GM18909 (cell line): Measurements from ENCODE around the gene CD79B.
"Not testable (repeated sequence)": the region's sequence is repeated elsewhere in the genome, so short reads cannot be mapped to it uniquely, and the experiment has no call there.

Experiments used
- ATAC-seq: cut with Tn5 transposase; IDR thresholded peaks from one replicate; pipeline ENCODE4 v1.9.1; 2021; ENCODE audit warnings: mild to moderate bottlenecking; ENCODE audit not compliant: unreplicated experiment, poor library complexity

The CD79B gene

GRCh38 chr17:63916566-63917185 is 15.5 kb downstream of the CD79B start:
- no peak for ATAC-seq

- ATAC-seq, result not testable (repeated sequence)
Observed at GRCh38 chr17:63915753-63916152, 16.4 kb downstream of the CD79B start.

GRCh38 chr17:63914471-63914870 is 17.7 kb downstream of the CD79B start:
- no peak for ATAC-seq

GRCh38 chr17:63911657-63912100 is 20.5 kb downstream of the CD79B start:
- ATAC-seq, result no peak

GRCh38 chr17:63911041-63911635 is 21.0 kb downstream of the CD79B start, which contains the start of gene CSHL1:
TSS of gene CSHL1 (minus strand) at chr17:63911258. CDS start at chr17:63911196, 62 bp downstream.
- no peak for ATAC-seq

- no peak for ATAC-seq
Observed at GRCh38 chr17:63910096-63910495, 22.0 kb downstream of the CD79B start.

GRCh38 chr17:63909586-63909985 is 22.5 kb downstream of the CD79B start:
- not testable (repeated sequence) for ATAC-seq

- ATAC-seq, result not testable (repeated sequence)
Observed at GRCh38 chr17:63907161-63907778, 24.9 kb downstream of the CD79B start.

GRCh38 chr17:63904796-63905195 is 27.3 kb downstream of the CD79B start:
- not testable (repeated sequence) for ATAC-seq

GRCh38 chr17:63903787-63904201 is 28.3 kb downstream of the CD79B start:
- ATAC-seq, result not testable (repeated sequence)

- ATAC-seq, result not testable (repeated sequence)
Observed at GRCh38 chr17:63901971-63902370, 30.2 kb downstream of the CD79B start.

- not testable (repeated sequence) for ATAC-seq
Observed at GRCh38 chr17:63898899-63899798, 33.0 kb downstream of the CD79B start.

- ATAC-seq, result not testable (repeated sequence)
Observed at GRCh38 chr17:63896524-63897354, 35.4 kb downstream of the CD79B start, which contains the start of gene CSH1. TSS of gene CSH1 (minus strand) at chr17:63896574. CDS start at chr17:63896511, 63 bp downstream.

- ATAC-seq, result not testable (repeated sequence)
Observed at GRCh38 chr17:63894821-63895220, 37.3 kb downstream of the CD79B start.

- ATAC-seq, result not testable (repeated sequence)
Observed at GRCh38 chr17:63894021-63894420, 38.1 kb downstream of the CD79B start.

- ATAC-seq, result not testable (repeated sequence)
Observed at GRCh38 chr17:63892316-63893037, 39.7 kb downstream of the CD79B start.

GRCh38 chr17:63889026-63889848 is 42.9 kb downstream of the CD79B start:
- ATAC-seq, result not testable (repeated sequence)

GRCh38 chr17:63885119-63885518 is 47.0 kb downstream of the CD79B start:
- ATAC-seq, result not testable (repeated sequence)
